ENCODE measurements around the gene AP3B2.

- TF ChIP-seq CTCF (IDR thresholded peaks at IDR 0.05; ENCODE audit: insufficient read depth, low read length): no peak
- no peak for TF ChIP-seq POLR2AphosphoS5 (IDR thresholded peaks at IDR 0.05; ENCODE audit: low read depth)
Observed at GRCh38 chr15:82647045-82647834, 62.4 kb downstream of the AP3B2 start, which contains the start of gene CPEB1.

All from HL-60 (cell line).